PC-9 (cell line): ENCODE data around the gene CNIH2. TPM values are rescaled to one million over a fixed set of nuclear protein-coding genes. Genes with fewer than 3 reads are reported as not detected.

ENCODE experiments used
- BruUV-seq: library from RNA; stranded (reverse); fragments of 400-500 nt; replicated peaks from 2 replicates; lab custom pipeline; 2021; lab: Mats Ljungman, UMichigan
- CTCF ChIA-PET: fragments of 300-600 bp; sonication (Branson Sonifier 250); formaldehyde crosslinking; loops from one replicate; lab custom pipeline; 2022; ENCODE audit warnings: antibody characterized with exemption; lab: Charles Lee
- POLR2A ChIA-PET: fragments of 300-600 bp; sonication (Branson Sonifier 250); formaldehyde crosslinking; loops from one replicate; lab custom pipeline; 2022; ENCODE audit warnings: antibody characterized with exemption; ENCODE audit not compliant: unreplicated experiment; lab: Charles Lee
- DNase-seq, 2 experiments: peaks; one replicate each; pipeline versions ENCODE4 v3.0.0 to v3.0.0-alpha.2; 2015 to 2022; ENCODE audit warnings: mixed read lengths in 1 of 2
- H2AFZ ChIP-seq: fragments of 200-600 bp; sonication (generic); 2 replicates; pipeline ENCODE4 v1.8.1; 2017; ENCODE audit warnings: antibody characterized with exemption
- H3F3A ChIP-seq: fragments of 200-600 bp; sonication (generic); 2 replicates; pipeline ENCODE4 v1.8.1; 2017; ENCODE audit warnings: antibody characterized with exemption, mild to moderate bottlenecking, low read depth; ENCODE audit not compliant: insufficient read depth
- H3K27ac ChIP-seq: fragments of 200-600 bp; sonication (generic); 2 replicates; pipeline ENCODE4 v1.6.1; 2016; ENCODE audit warnings: mixed run types
- H3K27me3 ChIP-seq: fragments of 200-600 bp; sonication (generic); 2 replicates; pipeline ENCODE4 v1.6.1; 2016; ENCODE audit warnings: low read depth, mixed run types; ENCODE audit not compliant: insufficient read depth
- H3K36me3 ChIP-seq: fragments of 200-600 bp; sonication (generic); 2 replicates; pipeline ENCODE4 v1.6.1; 2016; ENCODE audit warnings: low read depth, mixed run types
- H3K4me1 ChIP-seq: fragments of 200-600 bp; sonication (generic); replicated peaks from 2 replicates; pipeline ENCODE4 v1.6.1; 2016; ENCODE audit warnings: mixed run types; ENCODE audit not compliant: insufficient read depth
- H3K4me2 ChIP-seq: fragments of 200-600 bp; sonication (generic); 2 replicates; pipeline ENCODE4 v1.6.1; 2017; ENCODE audit warnings: mixed run types
- H3K4me3 ChIP-seq: fragments of 200-600 bp; sonication (generic); 2 replicates; pipeline ENCODE4 v1.6.1; 2016; ENCODE audit warnings: mixed run types
- H3K79me2 ChIP-seq: fragments of 200-600 bp; sonication (generic); 2 replicates; pipeline ENCODE4 v1.6.1; 2017; ENCODE audit warnings: low read depth, mixed run types
- H3K9me2 ChIP-seq: fragments of 200-600 bp; sonication (generic); 2 replicates; pipeline ENCODE4 v1.8.1; 2017; ENCODE audit warnings: mild to moderate bottlenecking; ENCODE audit not compliant: insufficient read depth
- H3K9me3 ChIP-seq: fragments of 200-600 bp; sonication (generic); 2 replicates; pipeline ENCODE4 v1.8.1; 2016; ENCODE audit warnings: low read depth; ENCODE audit not compliant: insufficient read depth
- H4K20me1 ChIP-seq: fragments of 200-600 bp; sonication (generic); 2 replicates; pipeline ENCODE4 v1.8.1; 2017; ENCODE audit not compliant: insufficient read depth
- EZH2 ChIP-seq: fragments of 200-600 bp; sonication (generic); IDR thresholded peaks from 2 replicates; pipeline ENCODE4 v1.8.0; 2017; ENCODE audit warnings: antibody characterized with exemption, low read depth
- intact Hi-C: fragments of 100-400 bp; cut with micrococcal nuclease; formaldehyde crosslinking; loops from one replicate; pipeline ENCODE4 v1.10.0; 2022; ENCODE audit not compliant: unreplicated experiment
- total RNA-seq: library from RNA; stranded (reverse); gene quantifications from 2 replicates; pipeline ENCODE4 v1.2.3, GENCODE V29; 2021
- TF ChIP-seq, protein P1 (sequence below): fragments of 200-600 bp; sonication (generic); conservative IDR thresholded peaks from 2 replicates; pipeline ENCODE4 v1.6.1; 2017; ENCODE audit warnings: mixed run types, antibody characterized with exemption, mild to moderate bottlenecking, moderate library complexity

The CNIH2 gene
- total RNA-seq, 1 experiment from 2014 or later: 6.8 TPM

DNA sequence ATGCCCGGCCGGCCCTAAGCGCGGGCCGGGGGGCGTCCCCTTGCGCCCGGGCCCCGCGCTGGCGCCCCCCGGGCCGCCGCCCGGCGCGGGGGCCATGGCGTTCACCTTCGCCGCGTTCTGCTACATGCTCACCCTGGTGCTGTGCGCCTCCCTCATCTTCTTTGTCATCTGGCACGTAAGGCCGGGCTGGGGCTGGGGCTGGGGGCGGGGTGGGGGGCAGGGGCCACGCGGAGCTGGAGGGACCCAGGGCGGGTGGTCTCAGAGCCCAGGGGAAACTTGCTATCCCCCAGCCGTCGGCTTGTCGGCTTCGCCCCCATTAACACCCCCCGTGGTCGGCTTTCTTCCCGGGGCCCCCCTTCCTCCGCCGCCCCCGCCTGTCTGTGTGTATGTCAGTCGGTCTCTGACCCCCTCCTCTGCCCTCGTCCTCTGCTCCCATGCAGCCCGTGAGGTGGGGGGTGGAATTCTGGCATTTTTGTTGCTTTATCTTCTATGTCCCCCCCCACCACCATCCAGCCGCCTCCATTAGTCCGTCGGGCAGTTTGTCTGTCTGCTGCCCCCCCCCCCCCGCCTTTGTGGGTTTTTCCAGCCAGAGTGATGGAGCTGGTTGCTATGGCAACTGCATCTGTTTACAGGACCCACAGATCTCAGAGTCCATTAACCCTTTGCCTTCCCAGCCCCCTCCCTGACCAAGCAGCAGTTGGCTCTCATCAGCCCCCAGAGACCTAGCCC is 552 bp downstream of the CNIH2 start:
- ChIA-PET POLR2A (no interaction called here), CTCF (no interaction called here)
- Histone ChIP-seq H3K9me3 (no peaks in the 10 kb centered on the region), H3K4me2 (no peak overlapping the region), H3K27me3 (no peaks in the 10 kb centered on the region), H3K4me3 (no peak overlapping the region), H3K27ac (no peak overlapping the region), H3K4me1 (no peaks in the 10 kb centered on the region), H3K36me3 (peaks cover 5% of the 10 kb centered on the region; the same call in 1 of the 2 replicates), H4K20me1 (peaks cover 47% of the 10 kb centered on the region), H3F3A (peaks cover 29% of the 10 kb centered on the region), H2AFZ (no peak overlapping the region), H3K79me2 (no peaks in the 10 kb centered on the region), H3K9me2 (no peaks in the 10 kb centered on the region)
- intact Hi-C loops: no loop called here
- no peak for TF ChIP-seq EZH2
- no peak for DNase-seq
- no TSS peak for BruUV-seq

DNA sequence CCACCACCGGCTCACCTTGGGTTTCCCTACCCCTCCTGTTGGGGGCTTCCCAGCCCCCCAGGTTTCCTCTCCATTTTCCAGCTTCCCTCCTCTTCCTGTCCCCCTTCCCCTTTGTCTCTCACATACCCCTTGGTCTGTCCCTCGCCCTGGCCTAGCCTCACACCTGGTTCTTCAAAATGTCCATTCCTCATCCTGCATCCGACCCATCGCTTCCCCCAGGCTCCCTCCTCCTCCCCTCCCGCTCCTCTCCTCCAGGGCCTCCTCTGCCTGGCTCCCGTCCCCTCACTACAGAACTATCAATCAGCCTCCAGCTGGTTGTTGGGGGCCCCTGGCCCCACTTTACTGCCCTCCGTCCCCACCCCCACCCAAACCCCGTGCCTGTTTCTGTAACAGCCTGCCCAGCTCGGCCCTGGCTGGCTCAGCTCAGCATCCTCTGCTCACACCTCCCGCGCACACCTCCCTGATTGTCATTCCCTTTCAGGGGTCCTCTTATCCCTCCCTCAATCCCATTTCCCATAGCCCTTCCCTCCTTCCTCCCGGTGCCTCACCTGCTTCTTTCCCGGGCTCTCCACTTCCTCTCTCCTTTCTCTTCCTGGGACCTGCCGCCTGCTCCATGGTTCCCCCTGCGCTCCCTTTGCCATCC is 1.2 kb downstream of the CNIH2 start:
- no peak overlapping the region for H3K27ac ChIP-seq
- no peak overlapping the region for H2AFZ ChIP-seq
- BruUV-seq: no TSS peak
- H3F3A ChIP-seq: peaks cover 35% of the 10 kb centered on the region
- H3K79me2 ChIP-seq: no peaks in the 10 kb centered on the region
- ChIA-PET POLR2A (no interaction called here), CTCF (no interaction called here)
- H3K36me3 ChIP-seq: peaks cover 3% of the 10 kb centered on the region; the same call in 1 of the 2 replicates
- intact Hi-C loops: no loop called here
- no peaks in the 10 kb centered on the region for H3K27me3 ChIP-seq
- TF ChIP-seq EZH2: no peak
- TF ChIP-seq, protein P1, sequence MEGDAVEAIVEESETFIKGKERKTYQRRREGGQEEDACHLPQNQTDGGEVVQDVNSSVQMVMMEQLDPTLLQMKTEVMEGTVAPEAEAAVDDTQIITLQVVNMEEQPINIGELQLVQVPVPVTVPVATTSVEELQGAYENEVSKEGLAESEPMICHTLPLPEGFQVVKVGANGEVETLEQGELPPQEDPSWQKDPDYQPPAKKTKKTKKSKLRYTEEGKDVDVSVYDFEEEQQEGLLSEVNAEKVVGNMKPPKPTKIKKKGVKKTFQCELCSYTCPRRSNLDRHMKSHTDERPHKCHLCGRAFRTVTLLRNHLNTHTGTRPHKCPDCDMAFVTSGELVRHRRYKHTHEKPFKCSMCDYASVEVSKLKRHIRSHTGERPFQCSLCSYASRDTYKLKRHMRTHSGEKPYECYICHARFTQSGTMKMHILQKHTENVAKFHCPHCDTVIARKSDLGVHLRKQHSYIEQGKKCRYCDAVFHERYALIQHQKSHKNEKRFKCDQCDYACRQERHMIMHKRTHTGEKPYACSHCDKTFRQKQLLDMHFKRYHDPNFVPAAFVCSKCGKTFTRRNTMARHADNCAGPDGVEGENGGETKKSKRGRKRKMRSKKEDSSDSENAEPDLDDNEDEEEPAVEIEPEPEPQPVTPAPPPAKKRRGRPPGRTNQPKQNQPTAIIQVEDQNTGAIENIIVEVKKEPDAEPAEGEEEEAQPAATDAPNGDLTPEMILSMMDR: no peak
- DNase-seq: no peak
- no peak overlapping the region for H3K4me3 ChIP-seq
- no peaks in the 10 kb centered on the region for H3K9me3 ChIP-seq
- peaks cover 45% of the 10 kb centered on the region for H4K20me1 ChIP-seq
- no peaks in the 10 kb centered on the region for H3K4me1 ChIP-seq
- H3K4me2 ChIP-seq: no peak overlapping the region
- no peaks in the 10 kb centered on the region for H3K9me2 ChIP-seq

DNA sequence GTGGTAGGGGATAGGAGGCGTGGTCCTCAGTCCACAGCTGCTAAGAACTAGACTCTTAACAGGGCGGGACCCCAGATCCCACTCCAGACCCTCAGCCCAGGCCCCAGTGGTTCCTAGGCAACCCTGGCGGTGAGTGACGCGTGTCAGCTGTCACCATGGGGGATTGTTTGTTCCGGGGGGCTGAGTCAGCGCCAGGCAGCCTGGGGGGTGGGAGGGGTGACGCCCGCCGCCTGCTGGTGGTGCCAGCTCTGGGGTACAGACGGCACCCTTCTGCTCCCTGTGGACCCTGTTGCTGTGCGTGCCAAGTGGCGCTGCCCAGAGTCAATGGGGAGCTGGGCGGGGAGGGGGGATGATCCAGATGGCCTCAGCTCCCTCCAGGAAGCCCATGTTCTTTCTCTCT is 2.5 kb downstream of the CNIH2 start:
- POLR2A ChIA-PET: interaction anchor here (0.6 kb wide), 1 partner anchor 9 kb away, joined by 5 read pairs; no protein-coding TSS in a partner anchor

More for the DNA sequence above, 2.5 kb downstream of the CNIH2 start:
- no peaks in the 10 kb centered on the region for H3K9me3 ChIP-seq
- BruUV-seq: no TSS peak
- TF ChIP-seq, protein P1: no peak
- TF ChIP-seq EZH2: no peak
- H3K79me2 ChIP-seq: no peaks in the 10 kb centered on the region
- intact Hi-C loops: no loop called here
- CTCF ChIA-PET: no interaction called here
- no peak overlapping the region for H2AFZ ChIP-seq
- DNase-seq: no peak
- no peaks in the 10 kb centered on the region for H3K9me2 ChIP-seq
- no peaks in the 10 kb centered on the region for H3K27me3 ChIP-seq
- H3K36me3 ChIP-seq: no peaks in the 10 kb centered on the region; the same call in 1 of the 2 replicates
- H3K27ac ChIP-seq: no peak overlapping the region
- no peak overlapping the region for H3K4me3 ChIP-seq
- no peak overlapping the region for H3K4me2 ChIP-seq
- peaks cover 44% of the 10 kb centered on the region for H4K20me1 ChIP-seq
- no peaks in the 10 kb centered on the region for H3K4me1 ChIP-seq
- H3F3A ChIP-seq: peaks cover 35% of the 10 kb centered on the region
